ENCODE measurements around the gene KLHL5.

Gene KLHL5

DNA sequence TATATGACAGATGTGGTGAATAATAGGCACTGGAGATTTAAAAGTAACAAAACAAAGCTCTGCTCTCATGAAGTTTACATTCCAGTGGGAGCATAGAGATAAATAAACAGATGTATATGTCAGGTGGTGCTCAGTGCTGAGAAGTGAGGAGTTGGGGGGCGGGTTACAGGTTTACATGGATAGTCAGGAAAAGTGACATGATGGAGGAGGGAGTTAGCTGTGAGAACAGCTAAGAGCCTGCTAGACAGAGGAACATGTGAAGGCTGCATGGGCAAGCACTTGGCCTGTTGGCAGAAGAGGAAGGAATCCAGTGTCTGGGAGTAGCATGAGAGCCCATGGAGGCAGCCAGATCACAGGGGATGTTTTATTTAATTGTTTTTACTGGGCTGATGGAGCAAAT lies 19.7 kb upstream of the KLHL5 start:
- TF ChIP-seq, protein P1, sequence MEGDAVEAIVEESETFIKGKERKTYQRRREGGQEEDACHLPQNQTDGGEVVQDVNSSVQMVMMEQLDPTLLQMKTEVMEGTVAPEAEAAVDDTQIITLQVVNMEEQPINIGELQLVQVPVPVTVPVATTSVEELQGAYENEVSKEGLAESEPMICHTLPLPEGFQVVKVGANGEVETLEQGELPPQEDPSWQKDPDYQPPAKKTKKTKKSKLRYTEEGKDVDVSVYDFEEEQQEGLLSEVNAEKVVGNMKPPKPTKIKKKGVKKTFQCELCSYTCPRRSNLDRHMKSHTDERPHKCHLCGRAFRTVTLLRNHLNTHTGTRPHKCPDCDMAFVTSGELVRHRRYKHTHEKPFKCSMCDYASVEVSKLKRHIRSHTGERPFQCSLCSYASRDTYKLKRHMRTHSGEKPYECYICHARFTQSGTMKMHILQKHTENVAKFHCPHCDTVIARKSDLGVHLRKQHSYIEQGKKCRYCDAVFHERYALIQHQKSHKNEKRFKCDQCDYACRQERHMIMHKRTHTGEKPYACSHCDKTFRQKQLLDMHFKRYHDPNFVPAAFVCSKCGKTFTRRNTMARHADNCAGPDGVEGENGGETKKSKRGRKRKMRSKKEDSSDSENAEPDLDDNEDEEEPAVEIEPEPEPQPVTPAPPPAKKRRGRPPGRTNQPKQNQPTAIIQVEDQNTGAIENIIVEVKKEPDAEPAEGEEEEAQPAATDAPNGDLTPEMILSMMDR (IDR thresholded peaks at IDR 0.05; ENCODE audit: unreplicated experiment in 3 of 3) = no peak
- Mint-ChIP-seq H3K27ac (peak overlapping the region; percentile 14 to 79 (median 47)), H3K27me3 (ENCODE audit: low read depth) (no peaks in the 10 kb centered on the region), H3K4me1 (peaks cover 42% of the 10 kb centered on the region), H3K9me3 (no peaks in the 10 kb centered on the region), H3K4me3 (peak overlapping the region; percentile 63 to 69 (median 63)), H3K36me3 (ENCODE audit: low read depth) (no peaks in the 10 kb centered on the region)

DNA sequence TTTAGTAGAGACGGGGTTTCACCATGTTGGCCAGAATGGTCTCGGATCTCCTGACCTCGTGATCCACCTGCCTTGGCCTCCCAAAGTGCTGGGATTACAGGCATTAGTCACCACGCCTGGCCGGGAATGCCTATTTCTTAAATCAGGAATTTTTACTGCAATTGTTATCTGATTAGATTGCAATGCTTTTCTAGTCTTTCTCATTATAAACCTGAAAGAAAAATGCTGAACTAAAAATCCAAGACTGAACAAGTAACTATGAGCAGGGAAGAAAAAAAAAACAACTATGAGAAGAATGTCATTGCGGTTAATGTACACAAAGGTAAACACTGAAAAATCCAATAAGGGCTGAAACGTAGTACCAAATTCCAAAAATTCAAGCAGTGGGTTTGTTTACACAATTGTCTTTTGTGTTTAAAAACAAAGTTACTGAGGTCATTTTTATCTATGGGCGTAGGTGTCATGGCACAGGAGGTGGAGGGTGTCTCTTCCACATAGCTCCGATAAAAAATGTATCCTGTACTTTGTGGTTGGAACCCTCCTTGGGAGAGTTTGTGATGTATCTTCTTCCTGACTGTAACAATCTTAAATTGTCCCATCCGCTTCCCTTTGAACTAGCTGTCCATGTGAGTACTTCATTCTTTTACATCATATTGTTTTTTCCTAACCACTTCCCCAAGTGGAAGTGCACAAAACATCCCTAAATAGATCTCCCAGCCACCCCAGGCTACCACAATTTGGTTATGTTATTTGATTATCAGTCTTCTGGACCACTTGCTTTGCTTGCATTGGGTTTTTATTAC lies 18.8 kb upstream of the KLHL5 start:
- peak overlapping the region; percentile 77 to 98 (median 91) for H3K27ac Mint-ChIP-seq
- no peaks in the 10 kb centered on the region for H3K27me3 Mint-ChIP-seq (ENCODE audit: low read depth)
- H3K4me1 Mint-ChIP-seq = peaks cover 47% of the 10 kb centered on the region
- TF ChIP-seq, protein P1 (IDR thresholded peaks at IDR 0.05; ENCODE audit: unreplicated experiment in 3 of 3) = no peak
- peak overlapping the region; percentile 91 to 98 (median 97) for H3K4me3 Mint-ChIP-seq
- H3K9me3 Mint-ChIP-seq = no peaks in the 10 kb centered on the region
- H3K36me3 Mint-ChIP-seq (ENCODE audit: low read depth) = peaks cover 4% of the 10 kb centered on the region

DNA sequence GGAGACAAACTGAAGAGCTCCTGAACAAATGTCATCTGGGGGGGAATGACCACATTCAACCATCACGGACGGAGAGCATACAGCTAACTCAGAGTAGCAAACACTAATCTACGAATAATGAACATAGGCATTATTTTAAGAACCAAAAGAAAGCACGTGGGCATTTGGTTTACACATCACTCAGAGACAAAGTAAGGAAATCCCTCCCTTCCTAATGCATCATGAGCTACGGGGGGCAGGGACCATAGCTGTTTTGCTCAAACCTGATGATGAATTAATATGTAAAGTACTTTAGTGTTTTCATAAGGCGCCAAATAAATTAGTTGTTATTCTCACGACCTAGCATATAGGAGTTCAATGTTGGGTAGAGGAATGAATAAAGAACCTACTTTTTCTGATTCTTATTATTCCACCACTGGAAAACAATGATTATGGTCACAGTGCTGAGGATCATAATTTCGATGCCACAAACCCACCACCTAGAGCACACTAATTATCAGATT lies 18.1 kb upstream of the KLHL5 start:
- H3K4me1 Mint-ChIP-seq = peaks cover 47% of the 10 kb centered on the region
- TF ChIP-seq, protein P1 (IDR thresholded peaks at IDR 0.05; ENCODE audit: unreplicated experiment in 3 of 3) = no peak
- H3K4me3 Mint-ChIP-seq = peak overlapping the region; percentile 91 to 98 (median 97)

DNA sequence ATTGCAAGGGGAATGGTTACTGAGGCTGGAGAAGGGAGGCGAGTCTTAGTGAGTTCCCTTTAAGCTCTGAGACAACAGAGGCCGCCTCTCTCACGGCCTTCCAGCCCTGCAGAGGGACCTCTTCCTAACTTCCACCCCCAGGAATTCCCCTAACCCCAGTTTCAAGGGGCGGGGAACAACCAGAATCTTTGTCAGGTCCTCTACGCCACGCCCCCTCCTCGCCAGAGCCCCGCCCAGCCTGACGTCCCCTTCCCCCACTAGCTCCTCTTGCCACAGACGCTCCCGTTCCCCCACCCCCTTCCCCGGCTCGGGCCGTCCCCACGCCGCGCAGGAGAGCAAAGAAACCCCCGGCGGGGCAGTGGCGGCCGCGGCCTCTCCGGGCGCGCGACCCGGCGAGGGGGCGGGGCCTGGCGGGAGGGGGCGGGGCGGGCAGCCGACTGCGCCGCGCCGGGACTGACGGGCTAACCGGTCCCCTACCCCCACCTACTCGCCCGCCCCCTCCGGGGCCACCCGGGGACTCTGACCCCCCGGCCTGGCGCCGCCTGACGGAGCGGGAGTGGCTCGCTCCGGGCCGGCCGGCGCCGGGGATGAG lies 17.6 kb upstream of the KLHL5 start:
- H3K4me3 Mint-ChIP-seq = peak overlapping the region; percentile 91 to 98 (median 97)
- TF ChIP-seq, protein P1 (IDR thresholded peaks at IDR 0.05; ENCODE audit: unreplicated experiment in 3 of 3) = no peak
- peak overlapping the region; percentile 77 to 98 (median 91) for H3K27ac Mint-ChIP-seq
- H3K9me3 Mint-ChIP-seq = no peaks in the 10 kb centered on the region
- peaks cover 43% of the 10 kb centered on the region for H3K4me1 Mint-ChIP-seq
- H3K27me3 Mint-ChIP-seq (ENCODE audit: low read depth) = no peaks in the 10 kb centered on the region
- H3K36me3 Mint-ChIP-seq (ENCODE audit: low read depth) = peaks cover 4% of the 10 kb centered on the region

More for the DNA sequence above, 18.1 kb upstream of the KLHL5 start:
- peaks cover 4% of the 10 kb centered on the region for H3K36me3 Mint-ChIP-seq (ENCODE audit: low read depth)
- no peaks in the 10 kb centered on the region for H3K27me3 Mint-ChIP-seq (ENCODE audit: low read depth)
- peak overlapping the region; percentile 77 to 98 (median 91) for H3K27ac Mint-ChIP-seq
- H3K9me3 Mint-ChIP-seq = no peaks in the 10 kb centered on the region

DNA sequence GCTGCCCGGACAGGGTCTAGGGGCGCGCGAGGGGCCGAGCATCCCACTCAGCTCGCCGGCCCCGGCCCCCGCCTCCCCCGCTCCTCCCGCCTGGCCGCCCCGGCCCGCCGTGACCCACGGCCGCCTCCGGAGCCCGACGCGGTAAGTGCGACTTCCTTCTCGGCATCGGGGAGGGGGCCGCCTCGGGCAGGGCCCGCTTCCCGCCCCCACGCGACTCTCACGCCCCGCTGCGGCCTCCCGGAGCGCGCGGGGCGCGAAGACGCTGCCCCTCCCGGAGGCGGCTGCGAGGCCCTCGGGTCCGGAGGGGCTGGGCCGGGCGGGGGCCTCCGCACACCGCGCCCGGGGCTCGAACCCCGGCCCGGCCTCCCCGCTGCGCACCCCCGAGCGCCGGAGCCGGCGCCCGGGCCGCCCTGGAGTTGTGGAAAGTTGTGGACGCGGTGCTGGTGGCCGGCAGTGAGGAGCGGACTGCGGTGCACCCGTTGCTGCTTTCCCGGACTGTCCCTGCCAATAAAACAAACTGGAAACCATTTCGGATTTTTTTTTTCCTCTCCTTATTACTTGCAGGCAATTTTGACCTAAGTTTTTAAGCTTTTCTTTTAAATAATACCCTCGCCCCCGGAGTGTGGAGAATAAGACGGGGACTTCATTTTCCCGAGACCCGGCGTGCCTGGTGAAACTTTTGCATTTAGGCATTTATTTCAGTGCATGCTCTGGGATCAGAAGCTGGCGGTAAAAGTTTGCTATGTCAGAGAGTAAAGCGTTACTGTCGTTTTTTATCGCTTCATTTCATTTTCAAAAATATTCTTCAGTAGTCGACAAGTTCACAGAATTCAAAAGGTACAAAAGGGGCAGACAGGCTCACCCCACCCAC lies 16.8 kb upstream of the KLHL5 start:
- peak overlapping the region; percentile 97 to 99 (median 99) for H3K27ac Mint-ChIP-seq
- H3K4me3 Mint-ChIP-seq = peak overlapping the region; percentile 97 to 100 (median 99)
- H3K9me3 Mint-ChIP-seq = no peaks in the 10 kb centered on the region
- H3K36me3 Mint-ChIP-seq (ENCODE audit: low read depth) = peaks cover 4% of the 10 kb centered on the region
- peaks cover 41% of the 10 kb centered on the region for H3K4me1 Mint-ChIP-seq
- no peaks in the 10 kb centered on the region for H3K27me3 Mint-ChIP-seq (ENCODE audit: low read depth)
- TF ChIP-seq, protein P1 (IDR thresholded peaks at IDR 0.05; ENCODE audit: unreplicated experiment in 3 of 3) = no peak
